ENCODE data around the gene B3GALT6.

The B3GALT6 gene

GRCh38 chr1:1273512-1274298 is 41.7 kb downstream of the B3GALT6 start, which contains the start of gene UBE2J2:
TSS of gene UBE2J2 (minus strand) at chr1:1273854. CDS start at chr1:1267992, 5,862 bp downstream.
- no peak for TF ChIP-seq ZFX (IDR thresholded peaks at IDR 0.05; ENCODE audit: borderline replicate concordance)
- TF ChIP-seq CTCF (IDR thresholded peaks at IDR 0.05): no peak
- peak within 1 kb of the TSS; percentile 78 for H3K27ac ChIP-seq

- H3K27ac ChIP-seq: peak overlapping the region; percentile 78; the same call in 1 of the 2 replicates
- TF ChIP-seq ZFX (IDR thresholded peaks at IDR 0.05; ENCODE audit: borderline replicate concordance) (no peak), CTCF (IDR thresholded peaks at IDR 0.05) (no peak)
Measured at GRCh38 chr1:1274299-1274930, 42.4 kb downstream of the B3GALT6 start.

- TF ChIP-seq ZFX (IDR thresholded peaks at IDR 0.05; ENCODE audit: borderline replicate concordance) (no peak), CTCF (IDR thresholded peaks at IDR 0.05) (no peak)
- no peak overlapping the region for H3K27ac ChIP-seq
Measured at GRCh38 chr1:1274931-1275431, 42.9 kb downstream of the B3GALT6 start.

GRCh38 chr1:1275836-1276235 is 43.8 kb downstream of the B3GALT6 start:
- no peak overlapping the region for H3K27ac ChIP-seq
- TF ChIP-seq ZFX (IDR thresholded peaks at IDR 0.05; ENCODE audit: borderline replicate concordance) (no peak), CTCF (IDR thresholded peaks at IDR 0.05) (no peak)

GRCh38 chr1:1278620-1279019 is 46.6 kb downstream of the B3GALT6 start:
- H3K27ac ChIP-seq: no peak overlapping the region
- TF ChIP-seq CTCF (IDR thresholded peaks at IDR 0.05) (no peak), ZFX (IDR thresholded peaks at IDR 0.05; ENCODE audit: borderline replicate concordance) (no peak)

- H3K27ac ChIP-seq: no peak overlapping the region
- TF ChIP-seq CTCF (IDR thresholded peaks at IDR 0.05): no peak
- no peak for TF ChIP-seq ZFX (IDR thresholded peaks at IDR 0.05; ENCODE audit: borderline replicate concordance)
Measured at GRCh38 chr1:1279028-1279427, 47.0 kb downstream of the B3GALT6 start.

Measured in 22Rv1 (cell line).